Activated CD8-positive, alpha-beta T cell treated with anti-CD3 and anti-CD28 coated beads, Interleukin-2, amount 10 ng/mL, durations not matched to agents 7 days and 5 days (primary cell): ENCODE measurements around the gene CADM1. TPM values are rescaled to one million over a fixed set of nuclear protein-coding genes. Genes with fewer than 3 reads are reported as not detected.

Experiments used
- ATAC-seq: fragments of 150-1000 bp; cut with Tn5 transposase; one replicate; pipeline ENCODE4 v1.10.0; 2021; ENCODE audit warnings: moderate library complexity
- CTCF ChIA-PET: fragments of 350-600 bp; sonication (Branson Sonifier 250); formaldehyde crosslinking; loops from one replicate; lab custom pipeline; 2021; ENCODE audit warnings: antibody characterized with exemption; lab: Charles Lee
- POLR2A ChIA-PET: fragments of 350-600 bp; sonication (Branson Sonifier 250); formaldehyde crosslinking; loops from one replicate; lab custom pipeline; 2021; ENCODE audit warnings: antibody characterized with exemption; lab: Charles Lee
- DNase-seq: peaks from one replicate; pipeline ENCODE4 v3.0.0-alpha.2; 2020
- H3K27ac Mint-ChIP-seq: one replicate; pipeline ENCODE4 v1.8.0; 2021; ENCODE audit warnings: mild to moderate bottlenecking, mixed read lengths
- H3K27me3 Mint-ChIP-seq: one replicate; pipeline ENCODE4 v1.8.0; 2021; ENCODE audit warnings: low read depth, mixed read lengths
- H3K36me3 Mint-ChIP-seq: one replicate; pipeline ENCODE4 v1.8.0; 2021; ENCODE audit warnings: low read depth, mixed read lengths
- H3K4me1 Mint-ChIP-seq: one replicate; pipeline ENCODE4 v1.8.0; 2021; ENCODE audit warnings: low read depth, mixed read lengths
- H3K4me3 Mint-ChIP-seq: one replicate; pipeline ENCODE4 v1.8.0; 2021; ENCODE audit warnings: mild to moderate bottlenecking, mixed read lengths
- H3K9me3 Mint-ChIP-seq: one replicate; pipeline ENCODE4 v1.8.0; 2022; ENCODE audit warnings: mixed read lengths; ENCODE audit not compliant: insufficient read depth
- total RNA-seq, 2 experiments: library from RNA; stranded (reverse); gene quantifications; one replicate each; pipeline ENCODE4 v1.2.3, GENCODE V29; 2021

Gene CADM1
- total RNA-seq, 2 experiments from 2014 or later, result 0.31 to 0.74 TPM

DNA sequence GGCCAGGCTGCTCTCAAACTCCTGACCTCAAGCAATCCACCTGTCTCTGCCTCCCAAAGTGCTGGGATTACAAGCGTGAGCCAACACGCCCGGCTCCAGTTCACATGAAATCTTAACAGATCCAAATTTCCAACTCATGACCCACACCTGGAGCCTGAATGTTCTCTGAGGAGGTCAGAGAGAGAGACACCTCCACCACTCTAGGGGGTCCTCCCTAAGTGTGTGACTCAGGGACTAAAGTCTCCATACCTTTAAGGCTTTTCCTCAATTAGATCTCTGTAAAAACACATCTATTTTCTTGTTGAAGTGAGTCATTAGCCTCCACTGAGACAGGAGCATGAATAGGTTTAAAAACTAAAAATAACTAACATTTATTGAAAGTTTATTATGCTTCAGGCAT lies 376.4 kb downstream of the CADM1 start:
- H3K27ac Mint-ChIP-seq, result no peak overlapping the region
- no peaks in the 10 kb centered on the region for H3K9me3 Mint-ChIP-seq
- no peaks in the 10 kb centered on the region for H3K36me3 Mint-ChIP-seq
- H3K4me3 Mint-ChIP-seq, result no peak overlapping the region
- CTCF ChIA-PET, result no interaction called here
- H3K4me1 Mint-ChIP-seq, result no peaks in the 10 kb centered on the region
- H3K27me3 Mint-ChIP-seq, result no peaks in the 10 kb centered on the region
- DNase-seq, result no peak
- no peak for ATAC-seq
- POLR2A ChIA-PET, result no interaction called here

DNA sequence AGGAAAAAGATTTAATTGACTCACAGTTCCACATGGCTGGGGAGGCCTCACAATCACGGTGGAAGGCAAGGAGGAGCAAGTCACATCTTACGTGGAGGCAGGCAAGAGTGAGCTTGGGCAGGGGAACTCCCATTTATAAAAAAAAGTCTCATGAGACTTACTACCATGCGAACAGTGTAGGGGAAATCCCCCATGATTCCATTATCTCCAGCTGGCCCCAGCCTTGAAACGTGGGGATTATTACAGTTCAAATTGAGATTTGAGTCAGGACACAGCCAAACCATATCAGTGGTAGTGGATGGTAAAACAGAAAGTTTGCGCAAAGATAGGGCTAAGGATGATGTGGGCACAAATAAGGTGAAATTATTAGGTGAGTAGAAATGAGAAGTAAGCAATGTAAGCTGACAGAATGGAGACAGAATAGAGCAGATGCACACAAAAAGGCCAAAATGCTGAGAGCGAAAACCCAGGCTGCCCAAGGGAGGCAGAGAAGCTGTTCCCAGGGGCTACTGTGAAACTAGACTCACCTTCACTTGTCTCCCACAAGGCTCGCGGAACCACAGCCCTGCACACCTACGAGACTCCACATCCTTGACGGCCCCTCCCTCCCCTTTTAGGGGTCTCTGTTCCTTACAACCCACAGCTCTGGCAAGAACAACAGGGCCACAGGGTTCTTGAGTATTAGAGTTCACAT lies 377.6 kb downstream of the CADM1 start:
- H3K36me3 Mint-ChIP-seq, result no peaks in the 10 kb centered on the region
- H3K9me3 Mint-ChIP-seq, result no peaks in the 10 kb centered on the region
- no peak for ATAC-seq
- H3K27me3 Mint-ChIP-seq, result no peaks in the 10 kb centered on the region
- ChIA-PET CTCF (no interaction called here), POLR2A (no interaction called here)
- no peak overlapping the region for H3K27ac Mint-ChIP-seq
- DNase-seq, result no peak
- no peak overlapping the region for H3K4me3 Mint-ChIP-seq
- no peaks in the 10 kb centered on the region for H3K4me1 Mint-ChIP-seq

DNA sequence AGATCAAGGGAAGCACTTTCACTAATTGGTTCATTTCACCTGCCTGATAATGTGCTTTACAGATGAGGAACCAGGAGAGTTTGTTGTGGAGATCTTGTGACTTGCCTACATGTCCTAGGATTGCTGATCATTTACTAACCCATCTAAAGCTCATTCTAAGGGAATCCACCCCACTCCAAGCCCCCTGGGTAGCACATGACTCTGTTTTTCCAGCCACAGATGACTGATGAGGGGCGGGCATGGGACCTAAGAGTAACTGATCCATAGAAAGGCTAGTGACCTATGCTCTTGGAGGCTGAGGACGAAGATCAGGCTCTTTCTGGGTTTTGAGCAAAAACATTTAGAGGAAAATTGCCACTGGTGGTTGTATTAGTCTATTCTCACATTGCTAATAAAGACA lies 378.1 kb downstream of the CADM1 start:
- ChIA-PET POLR2A (no interaction called here), CTCF (no interaction called here)
- H3K27me3 Mint-ChIP-seq, result no peaks in the 10 kb centered on the region
- H3K27ac Mint-ChIP-seq, result no peak overlapping the region
- H3K36me3 Mint-ChIP-seq, result no peaks in the 10 kb centered on the region
- DNase-seq (no peak), ATAC-seq (no peak)
- no peak overlapping the region for H3K4me3 Mint-ChIP-seq
- H3K9me3 Mint-ChIP-seq, result no peaks in the 10 kb centered on the region
- no peaks in the 10 kb centered on the region for H3K4me1 Mint-ChIP-seq

DNA sequence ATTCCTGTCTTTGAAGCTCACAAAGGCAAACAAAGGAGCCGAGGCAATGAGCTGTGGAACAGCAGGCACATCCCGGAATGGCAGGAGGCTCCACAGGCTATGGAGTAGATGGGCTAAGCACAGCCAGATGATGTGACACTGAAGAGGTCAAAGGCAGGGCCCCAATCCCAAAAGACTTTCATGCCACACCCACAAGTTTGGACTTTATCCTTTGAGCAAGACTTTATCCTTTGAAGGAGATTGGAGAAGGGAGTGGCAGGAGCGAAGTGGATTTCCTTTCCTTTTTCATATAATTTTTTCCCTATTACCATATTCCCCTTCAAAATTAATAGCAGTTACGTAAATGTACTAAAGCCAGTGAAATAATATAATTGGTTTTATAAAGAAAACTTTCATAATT lies 379.4 kb downstream of the CADM1 start:
- ATAC-seq (no peak), DNase-seq (no peak)
- Mint-ChIP-seq H3K4me3 (no peak overlapping the region), H3K27me3 (no peaks in the 10 kb centered on the region), H3K36me3 (no peaks in the 10 kb centered on the region), H3K9me3 (no peaks in the 10 kb centered on the region), H3K27ac (no peak overlapping the region), H3K4me1 (no peaks in the 10 kb centered on the region)
- ChIA-PET CTCF (no interaction called here), POLR2A (no interaction called here)

DNA sequence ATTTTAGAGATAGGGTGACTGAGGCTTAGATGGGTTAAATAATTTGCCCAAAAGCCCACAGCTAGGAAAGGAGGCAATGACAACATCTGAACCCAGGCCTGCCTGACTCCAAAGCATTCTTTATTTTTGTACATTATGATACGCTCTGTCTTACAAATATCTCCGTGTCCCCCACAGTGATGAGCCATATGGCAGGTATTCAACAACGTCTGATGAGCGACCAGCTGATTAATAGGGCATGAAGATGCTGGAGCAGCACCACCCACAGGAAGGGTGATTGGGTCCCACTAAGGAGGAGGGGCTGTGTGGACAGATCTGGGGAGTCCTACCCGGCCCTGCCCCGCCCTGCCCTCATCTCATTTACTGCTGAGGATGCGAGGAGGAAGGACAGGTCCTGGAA lies 380.6 kb downstream of the CADM1 start:
- Mint-ChIP-seq H3K27me3 (no peaks in the 10 kb centered on the region), H3K36me3 (no peaks in the 10 kb centered on the region), H3K27ac (no peak overlapping the region), H3K4me1 (no peaks in the 10 kb centered on the region), H3K4me3 (no peak overlapping the region), H3K9me3 (no peaks in the 10 kb centered on the region)
- POLR2A ChIA-PET, result no interaction called here
- DNase-seq, result no peak
- CTCF ChIA-PET, result no interaction called here
- ATAC-seq, result no peak

DNA sequence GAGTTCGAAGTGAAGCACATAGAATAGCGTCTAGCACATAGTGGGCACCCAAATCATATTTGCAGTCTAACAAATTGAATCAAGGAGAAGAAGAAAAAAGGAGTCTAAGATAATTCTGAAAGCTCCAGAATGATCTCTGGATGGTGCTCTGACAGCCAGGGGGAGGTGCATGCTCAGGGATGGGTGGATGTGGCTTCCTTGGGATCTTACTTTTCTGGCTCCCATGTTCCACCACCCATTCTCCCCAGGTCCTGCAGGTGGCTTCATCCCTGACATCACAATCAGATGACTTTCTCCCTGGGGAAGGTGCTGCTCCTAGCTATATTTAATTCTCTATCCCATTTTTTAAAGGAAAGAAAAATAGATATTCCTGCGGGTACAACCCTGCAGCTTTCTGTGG lies 381.9 kb downstream of the CADM1 start:
- ChIA-PET CTCF (no interaction called here), POLR2A (no interaction called here)
- Mint-ChIP-seq H3K9me3 (no peaks in the 10 kb centered on the region), H3K4me1 (no peaks in the 10 kb centered on the region), H3K4me3 (no peak overlapping the region), H3K36me3 (no peaks in the 10 kb centered on the region), H3K27ac (no peak overlapping the region), H3K27me3 (no peaks in the 10 kb centered on the region)
- ATAC-seq, result no peak
- no peak for DNase-seq
